Transverse colon (tissue), 4 donors: ENCODE measurements around the gene ZNRF3. TPM values are rescaled to one million over a fixed set of nuclear protein-coding genes. Genes with fewer than 3 reads are reported as not detected.
"Not testable (repeated sequence)": the region's sequence is repeated elsewhere in the genome, so short reads cannot be mapped to it uniquely, and the experiment has no call there.

ENCODE experiments used
- DNase-seq: peaks from one replicate; pipeline ENCODE4 v3.0.0-alpha.2; 2019
- H3K27ac ChIP-seq, 4 donors: fragments of 200-600 bp; sonication (generic); 2 replicates each; pipeline ENCODE4 v1.5.1; 2016 to 2018; ENCODE audit warnings: inconsistent platforms in 4 of 4
- H3K27me3 ChIP-seq: fragments of 200-600 bp; sonication (generic); 2 replicates; pipeline ENCODE4 v1.5.1; 2017; ENCODE audit warnings: inconsistent platforms
- H3K36me3 ChIP-seq, 4 donors: fragments of 200-600 bp; sonication (generic); 2 replicates each; pipeline ENCODE4 v1.5.1; 2017 to 2019; ENCODE audit warnings: inconsistent platforms in 4 of 4
- H3K4me1 ChIP-seq, 4 donors: fragments of 200-600 bp; sonication (generic); 2 replicates each; pipeline ENCODE4 v1.5.1; 2017 to 2020; ENCODE audit warnings: inconsistent platforms in 4 of 4
- H3K4me3 ChIP-seq, 4 donors: fragments of 200-600 bp; sonication (generic); 1 replicate in 1 of 4; 2 replicates in 3 of 4; pipeline versions ENCODE4 v1.5.1 to v1.6.1; 2017 to 2019; ENCODE audit warnings: inconsistent platforms in 4 of 4
- H3K9me3 ChIP-seq, 2 donors: fragments of 200-600 bp; sonication (generic); 2 replicates each; pipeline ENCODE4 v1.5.1; 2017 to 2019; ENCODE audit warnings: inconsistent platforms in 2 of 2
- EP300 ChIP-seq: sonication (generic); formaldehyde crosslinking; IDR thresholded peaks from one replicate; pipeline ENCODE4 v1.6.1; 2017; ENCODE audit warnings: antibody characterized with exemption, low read depth
- POLR2A ChIP-seq: fragments of 450-650 bp; IDR thresholded peaks from one replicate; pipeline ENCODE4 v1.6.1; 2016; ENCODE audit warnings: antibody characterized with exemption, mild to moderate bottlenecking, moderate library complexity
- POLR2AphosphoS5 ChIP-seq, 3 donors: sonication (generic); formaldehyde crosslinking; IDR thresholded peaks; one replicate each; pipeline ENCODE4 v1.6.1; 2016; ENCODE audit warnings: antibody characterized with exemption in 3 of 3
- WGBS, 2 donors: methylation state at CpG; one replicate each; pipeline ENCODE4 v1.1.5; 2018; ENCODE audit warnings: low coverage in 1 of 2; 5-methylcytosine and 5-hydroxymethylcytosine counted together
- in situ Hi-C, 4 donors: fragments of 200-750 bp; cut with MboI; loops; one replicate each; pipeline versions ENCODE4 v1.15.0 to v1.15.1; 2017; ENCODE audit warnings: low sequenced_read_pairs in 3 of 4, low pct_ligation_motif_present in 1 of 4, low pct_unique_long_range_greater_than_20kb in 1 of 4
- intact Hi-C: fragments of 100-400 bp; cut with DNase I; formaldehyde crosslinking; loops from one replicate; pipeline ENCODE4 v1.15.1; 2023; ENCODE audit warnings: low total_unique reads
- total RNA-seq, 4 donors: library from RNA; depleted of rRNA; stranded (reverse); fragments of >200 nt; gene quantifications; one replicate each; pipeline ENCODE4 v1.1.0, GENCODE V29; 2016
- TF ChIP-seq, protein P1 (sequence below), 5 experiments: fragments of 200-600 bp in 3 of 5; fragments of 450-650 bp in 2 of 5; sonication (generic) in 3 of 5; IDR thresholded peaks; 1 replicate in 2 of 5; 2 replicates in 3 of 5; pipeline ENCODE4 v1.5.1; 2016 to 2017; ENCODE audit warnings: antibody characterized with exemption in 5 of 5, inconsistent platforms in 3 of 5, mild to moderate bottlenecking in 2 of 5, moderate library complexity in 1 of 5

Gene ZNRF3
- total RNA-seq, 4 donors from 2014 or later = 4.5 to 10.7 (median 8.3) TPM

DNA sequence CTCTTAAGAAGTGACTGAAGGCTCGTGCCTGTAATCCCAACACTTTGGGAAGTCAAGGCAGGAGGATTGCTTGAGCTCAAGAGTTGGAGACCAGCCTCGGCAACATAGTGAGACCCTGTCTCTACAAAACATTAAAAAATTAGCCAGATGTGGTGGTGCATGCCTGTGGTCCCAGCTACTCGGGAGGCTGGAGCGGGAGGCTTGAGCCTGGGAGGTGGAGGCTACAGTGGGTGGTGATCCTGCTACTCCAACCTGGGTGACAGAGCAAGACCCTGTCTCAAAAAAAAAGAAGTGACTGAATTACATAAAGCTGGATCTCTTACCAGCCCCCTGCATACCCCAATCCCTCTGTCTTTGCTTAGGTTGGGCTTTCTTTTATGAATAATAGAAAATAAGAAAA lies 120.2 kb downstream of the ZNRF3 start:
- H3K9me3 ChIP-seq = no peaks in the 10 kb centered on the region
- no peak overlapping the region for H3K4me3 ChIP-seq
- intact Hi-C loops (no loop called here), in situ Hi-C loops (no loop called here)
- TF ChIP-seq POLR2AphosphoS5 (IDR thresholded peaks at IDR 0.05) = no peak
- TF ChIP-seq, protein P1, sequence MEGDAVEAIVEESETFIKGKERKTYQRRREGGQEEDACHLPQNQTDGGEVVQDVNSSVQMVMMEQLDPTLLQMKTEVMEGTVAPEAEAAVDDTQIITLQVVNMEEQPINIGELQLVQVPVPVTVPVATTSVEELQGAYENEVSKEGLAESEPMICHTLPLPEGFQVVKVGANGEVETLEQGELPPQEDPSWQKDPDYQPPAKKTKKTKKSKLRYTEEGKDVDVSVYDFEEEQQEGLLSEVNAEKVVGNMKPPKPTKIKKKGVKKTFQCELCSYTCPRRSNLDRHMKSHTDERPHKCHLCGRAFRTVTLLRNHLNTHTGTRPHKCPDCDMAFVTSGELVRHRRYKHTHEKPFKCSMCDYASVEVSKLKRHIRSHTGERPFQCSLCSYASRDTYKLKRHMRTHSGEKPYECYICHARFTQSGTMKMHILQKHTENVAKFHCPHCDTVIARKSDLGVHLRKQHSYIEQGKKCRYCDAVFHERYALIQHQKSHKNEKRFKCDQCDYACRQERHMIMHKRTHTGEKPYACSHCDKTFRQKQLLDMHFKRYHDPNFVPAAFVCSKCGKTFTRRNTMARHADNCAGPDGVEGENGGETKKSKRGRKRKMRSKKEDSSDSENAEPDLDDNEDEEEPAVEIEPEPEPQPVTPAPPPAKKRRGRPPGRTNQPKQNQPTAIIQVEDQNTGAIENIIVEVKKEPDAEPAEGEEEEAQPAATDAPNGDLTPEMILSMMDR (IDR thresholded peaks at IDR 0.05) = no peak
- no peak for TF ChIP-seq EP300
- TF ChIP-seq POLR2A = no peak
- no peaks in the 10 kb centered on the region for H3K36me3 ChIP-seq
- 94% methylated on average over 4 of the region's 4 CpGs for WGBS, 2 donors
- DNase-seq = no peak
- no peaks in the 10 kb centered on the region for H3K27me3 ChIP-seq
- peaks cover 8 to 30% (median 18%) of the 10 kb centered on the region in 4 donors for H3K4me1 ChIP-seq
- no peak overlapping the region for H3K27ac ChIP-seq

DNA sequence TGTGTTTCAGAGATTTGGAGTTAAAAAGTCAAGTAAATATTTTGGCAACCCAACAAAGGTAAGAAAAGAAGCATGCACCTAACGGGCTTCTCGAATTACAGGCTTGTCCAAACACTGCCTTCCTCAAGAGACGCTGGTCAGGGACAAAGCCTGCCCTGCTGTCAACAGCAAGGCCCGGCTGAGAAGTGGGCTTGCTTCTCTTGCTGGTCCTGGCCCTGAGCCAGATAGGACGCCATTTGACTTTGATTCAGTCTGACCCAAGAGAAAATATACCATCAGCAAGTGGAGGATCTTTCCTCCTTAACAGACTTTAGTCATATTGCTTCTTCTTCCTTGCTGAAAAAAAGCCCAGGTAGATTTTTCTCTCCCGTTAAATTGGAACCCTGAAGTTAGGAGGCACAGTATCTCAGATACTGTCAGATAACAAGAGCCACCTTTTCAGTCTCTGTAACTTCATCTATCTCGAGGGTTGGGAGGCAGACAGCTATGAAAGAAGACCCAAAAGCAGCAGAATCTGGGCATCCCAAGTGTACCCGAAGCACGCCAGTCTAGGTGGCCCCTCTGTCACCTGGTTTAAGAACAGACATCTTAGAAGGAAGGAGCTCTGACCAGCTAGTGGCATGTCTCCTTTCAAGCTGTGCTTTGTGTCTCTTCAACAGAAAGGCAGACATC lies 120.7 kb downstream of the ZNRF3 start:
- no peak for DNase-seq
- H3K27me3 ChIP-seq = no peaks in the 10 kb centered on the region
- no peak overlapping the region for H3K4me3 ChIP-seq
- 54 to 74% methylated on average over 3 to 9 of the region's 9 CpGs for WGBS, 2 donors
- intact Hi-C loops (no loop called here), in situ Hi-C loops (no loop called here)
- TF ChIP-seq, protein P1 (IDR thresholded peaks at IDR 0.05) = no peak
- no peak for TF ChIP-seq POLR2A
- TF ChIP-seq EP300 = no peak
- TF ChIP-seq POLR2AphosphoS5 (IDR thresholded peaks at IDR 0.05) = no peak
- peaks cover 8 to 30% (median 18%) of the 10 kb centered on the region in 4 donors for H3K4me1 ChIP-seq
- H3K36me3 ChIP-seq = no peaks in the 10 kb centered on the region
- no peaks in the 10 kb centered on the region for H3K9me3 ChIP-seq
- peak overlapping the region in 3 of 4 donors; percentile 60 to 63 (median 61) for H3K27ac ChIP-seq

DNA sequence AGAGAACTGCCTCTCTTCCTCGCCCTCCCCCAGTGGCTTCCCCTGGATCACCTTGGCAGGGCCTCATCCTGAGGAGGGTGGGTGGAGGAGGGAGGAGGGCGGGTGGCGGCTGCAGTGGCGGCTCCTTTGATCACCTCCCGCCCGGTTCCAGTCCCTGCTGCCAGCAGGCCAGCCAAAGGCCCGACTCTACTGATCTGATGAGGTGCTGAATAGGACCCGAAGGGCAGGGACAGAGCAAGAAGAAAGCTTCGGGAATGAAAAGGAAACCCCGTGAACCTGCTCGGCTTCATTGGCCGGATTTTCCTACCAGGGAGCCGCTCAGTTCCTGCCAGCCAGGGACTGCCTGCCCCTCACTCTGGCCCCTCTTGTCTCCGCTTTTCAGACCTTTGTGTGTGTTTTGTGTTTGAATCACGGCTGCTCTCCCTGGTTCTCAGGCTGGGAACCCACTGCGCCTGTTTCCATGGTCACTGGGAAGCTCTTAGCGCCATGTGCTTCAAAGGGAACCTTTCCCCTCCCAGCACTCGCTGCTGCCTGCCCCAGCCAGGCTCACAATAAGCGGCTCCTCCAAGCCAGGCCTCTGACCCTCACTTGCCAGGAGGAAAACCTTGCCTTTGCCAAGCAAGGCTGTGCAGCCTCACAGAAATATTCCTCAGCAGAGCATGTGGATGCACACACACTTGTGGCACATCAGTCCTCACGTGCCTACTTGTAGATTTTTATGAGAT lies 121.4 kb downstream of the ZNRF3 start:
- WGBS, 2 donors = 0 to 30% methylated on average over 1 to 20 of the region's 20 CpGs
- Histone ChIP-seq H3K4me1 (peaks cover 8 to 24% (median 16%) of the 10 kb centered on the region in 4 donors), H3K27me3 (no peaks in the 10 kb centered on the region), H3K9me3 (no peaks in the 10 kb centered on the region), H3K27ac (peak overlapping the region; percentile 39 to 63 (median 60)), H3K36me3 (no peaks in the 10 kb centered on the region), H3K4me3 (peak overlapping the region in 1 of 4 donors; percentile 24)
- in situ Hi-C loops = no loop called here
- no peak for TF ChIP-seq EP300
- no peak for TF ChIP-seq POLR2A
- TF ChIP-seq POLR2AphosphoS5 (IDR thresholded peaks at IDR 0.05) = no peak
- TF ChIP-seq, protein P1 (IDR thresholded peaks at IDR 0.05) = no peak
- intact Hi-C loops = no loop called here
- peak; percentile 60 for DNase-seq

DNA sequence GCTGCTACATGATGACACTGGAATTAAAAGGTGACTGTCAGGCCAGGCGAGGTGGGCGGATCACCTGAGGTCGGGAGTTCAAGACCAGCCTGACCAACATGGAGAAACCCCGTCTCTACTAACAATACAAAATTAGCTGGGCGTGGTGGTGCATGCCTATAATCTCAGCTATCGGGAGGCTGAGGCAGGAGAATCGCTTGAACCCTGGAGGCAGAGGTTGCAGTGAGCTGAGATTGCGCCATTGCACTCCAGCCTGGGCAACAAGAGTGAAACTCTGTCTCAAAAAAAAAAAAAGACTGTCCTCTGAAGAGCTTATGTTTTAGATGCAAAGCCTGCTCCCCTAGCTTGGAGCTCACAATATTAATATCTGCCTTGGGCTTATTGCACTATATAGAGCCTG lies 122.4 kb downstream of the ZNRF3 start:
- peaks cover 8 to 22% (median 15%) of the 10 kb centered on the region in 4 donors for H3K4me1 ChIP-seq
- intact Hi-C loops, DNase-seq, H3K27ac ChIP-seq, H3K36me3 ChIP-seq, in situ Hi-C loops, H3K27me3 ChIP-seq, H3K4me3 ChIP-seq, H3K9me3 ChIP-seq: not testable (repeated sequence)
- WGBS, 2 donors = 76% methylated on average over 8 of the region's 8 CpGs; no CpG with 5 or more reads in 1 of the 2 donors
